ENCODE data around the gene PKN3.
A peak's percentile ranks its signal among the peaks of the same experiment; 100 is the strongest.

PKN3 gene

GRCh38 chr9:128718475-128718874 lies 16.2 kb downstream of the PKN3 start:
- DNase-seq, result no peak

- no peak for DNase-seq
Observed at GRCh38 chr9:128719919-128720605, 17.8 kb downstream of the PKN3 start.

GRCh38 chr9:128720841-128721486 lies 18.7 kb downstream of the PKN3 start:
- DNase-seq, result no peak

- DNase-seq, result no peak
Observed at GRCh38 chr9:128721487-128722010, 19.2 kb downstream of the PKN3 start.

GRCh38 chr9:128722380-128723351 lies 20.4 kb downstream of the PKN3 start:
- no peak for DNase-seq

- no peak for DNase-seq
Observed at GRCh38 chr9:128723352-128723865, 21.1 kb downstream of the PKN3 start.

GRCh38 chr9:128723866-128724743 lies 21.8 kb downstream of the PKN3 start, which contains the start of gene ZDHHC12:
ZDHHC12 (minus strand) TSS chr9:128724127; CDS start chr9:128724093, 34 bp downstream.
- DNase-seq, result peak; percentile 98

GRCh38 chr9:128724744-128725211 lies 22.5 kb downstream of the PKN3 start:
- DNase-seq, result peak; percentile 39

- DNase-seq, result no peak
Observed at GRCh38 chr9:128727640-128728248, 25.4 kb downstream of the PKN3 start.

GRCh38 chr9:128728298-128728697 lies 26.0 kb downstream of the PKN3 start:
- DNase-seq, result no peak

GRCh38 chr9:128729302-128729701 lies 27.0 kb downstream of the PKN3 start:
- no peak for DNase-seq

- no peak for DNase-seq
Observed at GRCh38 chr9:128729766-128730517, 27.6 kb downstream of the PKN3 start.

GRCh38 chr9:128731093-128731492 lies 28.8 kb downstream of the PKN3 start:
- no peak for DNase-seq

- no peak for DNase-seq
Observed at GRCh38 chr9:128731691-128732090, 29.4 kb downstream of the PKN3 start.

GRCh38 chr9:128732576-128732975 lies 30.3 kb downstream of the PKN3 start:
- no peak for DNase-seq

GRCh38 chr9:128733256-128733655 lies 31.0 kb downstream of the PKN3 start:
- DNase-seq, result no peak

- no peak for DNase-seq
Observed at GRCh38 chr9:128735373-128735772, 33.1 kb downstream of the PKN3 start.

GRCh38 chr9:128742401-128742800 lies 40.1 kb downstream of the PKN3 start:
- DNase-seq, result no peak

GRCh38 chr9:128743421-128743820 lies 41.1 kb downstream of the PKN3 start:
- DNase-seq, result no peak

GRCh38 chr9:128747241-128747640 lies 44.9 kb downstream of the PKN3 start:
- DNase-seq, result no peak

All from activated T-cell treated with anti-CD3 and anti-CD28 coated beads, Interleukin-2, amount 50 U/mL, for 1 hour (primary cell).